GM10847 (cell line): ENCODE results near the gene ELOB.
A peak's percentile ranks its signal among the peaks of the same experiment; 100 is the strongest.

Experiments used
- POLR2A ChIP-seq: IDR thresholded peaks from 2 replicates; pipeline ENCODE4 v1.6.1; 2011; ENCODE audit not compliant: insufficient read length; ENCODE audit errors: extremely low read depth

The ELOB gene

DNA sequence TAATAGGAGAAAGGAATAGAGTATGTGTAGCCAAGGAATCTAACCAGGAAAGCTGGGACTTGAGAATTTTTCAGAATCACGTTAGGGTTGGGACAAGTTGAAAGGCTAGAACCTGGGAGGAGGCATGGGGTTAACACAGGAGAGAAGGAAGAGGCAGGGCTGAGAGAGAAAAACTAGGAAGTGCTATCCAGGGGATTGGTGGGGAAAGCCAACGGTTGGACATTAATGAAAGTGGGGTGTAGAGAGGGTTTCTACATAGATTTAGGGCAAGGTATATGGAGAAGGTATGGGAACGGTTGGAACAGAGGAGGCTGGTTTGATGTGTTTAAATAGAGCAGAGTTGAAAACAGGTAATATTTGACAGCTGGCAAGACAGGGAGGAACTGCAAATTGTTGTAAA, 21.9 kb downstream of the ELOB start:
- TF ChIP-seq POLR2A = no peak

DNA sequence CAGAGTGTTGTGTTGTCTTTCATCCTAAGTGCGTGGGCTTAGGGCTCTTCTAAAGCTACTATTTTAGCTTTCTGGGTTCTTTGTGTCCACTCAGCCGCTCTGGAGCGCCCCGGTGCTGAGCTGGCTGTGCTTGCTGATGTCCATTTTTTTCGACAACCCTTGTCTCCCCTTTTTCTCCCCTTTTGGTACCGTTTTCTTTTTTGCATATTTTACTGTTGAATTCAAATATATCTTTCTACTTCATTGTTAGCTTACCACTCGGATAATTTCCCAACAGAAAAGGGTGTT, 23.4 kb downstream of the ELOB start:
- no peak for TF ChIP-seq POLR2A

DNA sequence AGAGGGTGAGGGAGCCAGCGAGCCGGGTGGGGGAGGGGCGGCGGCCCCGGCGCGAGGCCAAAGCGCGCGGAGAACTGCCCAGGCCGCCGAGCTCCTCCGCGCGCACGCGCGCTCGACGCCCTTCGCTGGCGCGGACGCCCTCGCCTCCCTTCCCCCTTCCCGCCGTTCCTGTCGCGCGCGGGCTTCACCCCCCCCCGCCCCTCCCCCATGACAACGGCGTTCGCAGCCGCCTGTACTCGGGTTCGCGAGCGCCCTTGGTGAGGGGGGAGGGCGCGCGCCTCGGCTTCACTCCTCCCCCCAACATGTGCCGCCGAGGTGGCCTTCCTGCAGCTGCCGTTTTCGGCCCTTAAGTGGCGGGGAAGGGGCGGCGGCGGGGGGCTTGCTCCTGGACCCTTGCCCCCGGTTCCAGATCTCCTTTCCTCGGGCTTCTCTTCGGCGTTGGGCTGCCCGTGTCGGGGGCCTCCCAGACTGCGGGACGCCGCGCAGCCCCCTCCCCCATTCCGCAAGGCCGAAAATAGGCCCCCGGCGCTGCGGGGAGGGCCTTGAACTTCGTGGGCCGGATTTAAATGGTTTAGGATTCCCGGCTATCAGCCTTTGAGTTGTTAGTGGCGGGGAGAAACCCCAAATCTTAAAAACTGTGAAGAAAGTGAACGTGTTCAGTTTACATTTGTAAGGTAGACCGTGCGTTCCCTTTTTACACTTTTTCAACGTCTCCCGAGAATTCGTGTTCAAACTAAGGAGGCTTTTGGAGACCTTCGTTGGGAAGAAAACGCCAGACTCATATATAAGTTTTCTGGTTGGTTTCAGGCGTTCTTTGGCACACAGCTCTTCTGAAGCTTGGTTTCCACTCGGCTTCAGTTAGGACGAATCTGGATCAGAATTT, 24.0 kb downstream of the ELOB start:
- no peak for TF ChIP-seq POLR2A

DNA sequence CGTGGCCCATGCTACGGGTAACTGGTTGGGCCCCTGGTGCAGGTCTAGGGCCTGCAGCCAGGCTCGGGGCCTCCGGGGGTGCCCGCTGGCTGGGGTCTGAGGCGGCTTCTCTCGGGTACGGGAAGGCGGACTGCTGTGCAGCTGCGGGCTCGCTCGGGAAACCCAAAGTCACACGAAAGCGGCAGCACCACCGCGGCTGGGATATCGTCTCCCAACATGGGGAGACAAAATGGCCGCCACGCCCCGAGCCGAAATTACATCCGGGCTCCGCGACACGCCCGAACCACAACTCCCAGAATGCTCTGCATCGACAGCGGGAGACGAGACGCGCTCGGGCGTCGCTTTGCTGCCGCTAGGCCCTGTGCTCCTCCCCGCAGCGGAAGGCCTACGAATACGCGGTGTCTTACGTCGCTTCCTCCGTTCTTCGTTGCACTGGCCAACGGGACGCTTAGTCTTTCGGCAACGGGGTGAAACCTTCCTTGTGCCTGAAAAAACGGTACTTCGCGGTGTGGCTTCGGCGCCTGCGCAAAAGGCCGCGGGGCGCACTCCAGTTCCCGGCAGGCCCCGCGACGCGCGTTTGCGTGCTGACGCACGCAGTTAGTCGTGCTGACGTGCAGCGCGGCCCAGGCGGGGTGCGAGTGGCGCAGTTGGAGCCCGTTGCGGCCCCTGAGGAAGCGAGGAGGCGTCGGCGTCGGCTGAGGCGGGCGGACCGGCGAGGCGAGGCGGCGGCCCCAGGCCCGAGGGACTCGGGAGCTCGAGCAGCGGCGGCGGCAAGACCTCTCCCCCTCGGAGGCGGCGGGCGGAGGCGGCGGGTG, 24.8 kb downstream of the ELOB start, which contains the start of gene SRRM2:
Gene SRRM2, plus strand, starts transcription at position 604 of the 815 bp plus-strand sequence. CDS start 3,727 bp downstream, outside the sequence.
- TF ChIP-seq POLR2A = peak; percentile 86

DNA sequence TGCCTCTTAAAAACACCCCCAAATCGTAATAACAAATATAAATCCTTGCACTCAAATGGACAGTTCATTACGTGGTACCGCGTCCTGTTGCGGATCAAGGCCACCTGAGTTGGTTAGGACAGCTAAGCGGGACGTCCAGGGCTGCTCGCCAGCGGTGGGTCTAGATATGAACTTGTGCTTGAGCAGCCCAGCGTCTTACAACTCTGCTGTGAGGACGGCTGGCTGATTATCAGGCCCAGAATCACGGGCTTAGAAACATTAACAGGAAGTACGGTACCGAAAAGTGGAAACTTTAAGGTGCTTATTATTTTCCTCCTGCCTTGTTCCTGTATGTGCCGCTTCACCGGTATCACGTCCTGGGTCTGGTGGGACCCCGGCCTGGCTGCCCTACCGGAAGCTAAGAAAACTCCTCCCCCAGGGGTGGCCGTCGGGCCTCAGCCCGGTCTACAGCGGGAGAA, 25.5 kb downstream of the ELOB start:
- TF ChIP-seq POLR2A = no peak

DNA sequence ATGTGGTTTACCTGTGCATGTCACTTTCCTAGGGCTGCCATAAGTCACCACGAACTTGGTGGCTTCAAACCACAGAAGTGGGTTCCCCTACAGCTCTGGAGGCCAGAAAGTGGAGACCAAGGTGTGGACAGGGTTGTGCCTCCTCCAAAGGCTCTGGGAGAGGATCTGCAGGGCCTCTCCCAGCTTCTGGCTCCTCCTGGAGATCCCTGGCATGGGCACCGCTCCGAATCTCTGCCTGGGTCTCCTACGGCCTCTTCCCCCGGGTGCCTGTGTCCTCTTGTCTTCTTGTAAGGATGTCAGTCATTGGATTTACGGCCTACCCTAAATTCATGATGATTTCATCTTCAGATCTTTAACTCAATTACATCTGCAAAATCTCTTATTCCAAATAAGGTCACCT, 27.1 kb downstream of the ELOB start:
- TF ChIP-seq POLR2A = no peak

DNA sequence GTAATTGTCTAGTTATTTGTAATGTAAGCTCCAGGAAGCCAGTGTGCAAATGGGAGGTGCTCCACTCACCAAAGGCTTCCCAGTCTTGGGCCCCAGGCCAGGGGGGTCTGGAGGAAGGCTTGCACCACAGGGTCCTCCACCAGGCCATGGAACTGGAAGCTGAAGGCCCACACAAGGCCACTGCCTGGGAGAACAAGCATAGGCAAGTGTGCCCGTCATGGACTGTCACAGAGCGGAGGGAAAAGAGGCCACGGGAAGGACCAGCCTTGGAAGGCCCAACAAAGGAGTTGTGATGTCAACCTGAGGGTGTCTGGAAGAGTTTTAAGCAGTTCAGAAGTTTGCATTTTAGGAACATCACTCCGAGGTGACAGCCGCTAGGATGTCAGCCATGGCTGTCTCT, 27.6 kb downstream of the ELOB start:
- no peak for TF ChIP-seq POLR2A

DNA sequence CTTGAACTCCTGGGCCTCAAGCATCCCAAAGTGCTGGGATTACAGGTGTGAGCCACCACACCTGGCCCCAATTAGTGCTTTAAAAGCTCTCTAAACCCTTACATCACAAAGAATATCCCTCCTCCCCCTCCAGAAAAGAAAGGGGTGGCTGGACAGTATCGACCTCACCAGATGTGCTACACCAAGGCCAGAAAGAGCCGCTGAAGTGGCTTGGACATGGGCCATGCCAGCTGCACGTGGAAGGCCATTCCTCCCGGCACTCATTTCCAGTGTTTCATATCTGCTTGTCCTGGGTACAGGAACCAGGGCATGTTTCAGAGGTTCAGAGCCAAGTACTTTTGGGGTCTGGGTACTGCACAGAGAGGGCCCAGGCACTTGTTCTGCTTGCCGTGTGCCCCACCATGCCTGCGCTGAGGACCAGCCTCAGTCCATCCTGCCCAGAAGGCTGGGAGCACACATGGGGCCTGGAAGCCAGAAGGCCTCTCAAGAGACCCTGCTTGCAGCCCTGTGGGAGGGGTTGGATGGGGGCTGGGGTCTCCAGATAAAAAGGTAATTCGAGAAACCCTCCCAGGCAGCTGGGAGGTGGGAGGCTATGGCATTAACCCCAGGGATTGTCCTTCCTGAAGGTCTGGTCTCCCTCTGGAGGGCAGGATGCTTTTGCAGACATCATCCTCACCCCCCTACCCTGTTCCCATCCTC, 28.2 kb downstream of the ELOB start:
- no peak for TF ChIP-seq POLR2A

DNA sequence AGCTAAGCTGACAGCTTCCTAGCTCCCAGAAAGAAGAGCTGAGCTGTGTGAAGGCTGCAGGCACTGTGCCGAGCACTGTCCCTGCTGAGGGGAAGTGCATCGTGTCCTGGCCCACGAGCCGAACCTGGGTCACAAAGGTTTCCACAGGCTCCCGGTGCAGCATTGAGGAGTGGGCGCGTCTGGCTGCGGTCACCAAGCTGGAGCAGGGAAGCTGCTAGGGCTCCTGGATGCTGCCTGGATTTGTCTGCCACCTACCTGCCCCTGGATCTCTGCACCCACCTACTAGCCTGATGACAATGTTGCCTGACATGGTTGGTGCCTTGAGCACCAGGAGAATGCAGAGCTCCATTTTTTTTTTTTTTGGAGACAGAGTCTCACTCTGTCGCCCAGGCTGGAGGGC, 31.1 kb downstream of the ELOB start:
- no peak for TF ChIP-seq POLR2A

DNA sequence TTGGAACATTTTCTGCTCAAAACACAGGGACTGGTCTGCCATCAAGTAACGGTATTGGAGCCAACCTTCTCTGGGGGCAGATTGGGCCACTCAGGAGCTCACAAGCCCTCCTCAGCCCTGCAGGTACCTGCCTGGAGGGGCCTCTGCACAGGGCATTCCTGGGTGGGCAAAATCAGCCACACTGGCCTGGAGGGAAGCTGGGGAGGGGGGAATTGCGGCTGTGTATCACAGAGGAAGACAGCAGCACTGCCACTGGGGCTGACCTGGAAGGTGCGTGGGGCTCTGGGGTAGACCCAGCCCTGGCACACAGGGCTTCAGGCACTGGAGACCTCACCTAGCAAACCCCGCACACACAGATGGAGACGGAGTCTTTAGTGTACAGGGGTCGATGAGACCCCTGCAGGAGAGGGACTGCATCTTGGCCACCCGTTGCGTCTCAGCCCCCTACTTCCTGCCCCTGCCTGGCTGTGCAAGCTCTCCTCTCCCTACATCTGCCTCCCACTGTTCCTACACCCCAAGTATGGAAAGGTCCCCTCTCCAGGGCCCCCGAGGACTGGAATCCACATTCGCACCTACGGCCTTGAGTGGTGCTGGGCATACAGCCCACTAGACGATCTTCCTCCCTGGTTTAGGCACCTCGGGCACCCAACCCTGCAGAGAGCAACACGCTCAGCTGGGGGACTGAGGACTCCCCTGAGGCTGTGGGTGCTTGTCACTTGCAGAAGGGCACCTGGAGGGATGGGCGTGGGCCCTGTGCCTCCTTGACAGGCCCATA, 31.8 kb downstream of the ELOB start:
- no peak for TF ChIP-seq POLR2A

DNA sequence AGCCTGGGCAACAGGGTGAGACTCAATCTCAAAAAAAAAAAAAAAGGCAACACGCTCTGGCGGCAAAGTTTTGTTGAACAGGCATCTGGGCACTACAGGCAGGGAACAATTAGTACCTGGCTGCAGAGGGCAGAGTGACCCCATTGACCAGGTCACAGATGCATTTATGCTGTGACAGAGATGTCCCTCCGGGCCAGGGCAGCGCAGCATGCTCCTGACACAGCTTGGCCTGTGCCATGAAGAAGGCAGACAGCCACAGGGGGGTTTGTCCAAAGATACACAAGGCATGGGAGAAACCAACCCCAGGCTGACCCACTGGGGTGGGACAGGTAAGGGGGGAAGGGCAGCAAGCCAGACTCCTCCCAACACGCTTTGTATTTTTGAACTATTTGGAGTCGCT, 32.4 kb downstream of the ELOB start:
- no peak for TF ChIP-seq POLR2A

DNA sequence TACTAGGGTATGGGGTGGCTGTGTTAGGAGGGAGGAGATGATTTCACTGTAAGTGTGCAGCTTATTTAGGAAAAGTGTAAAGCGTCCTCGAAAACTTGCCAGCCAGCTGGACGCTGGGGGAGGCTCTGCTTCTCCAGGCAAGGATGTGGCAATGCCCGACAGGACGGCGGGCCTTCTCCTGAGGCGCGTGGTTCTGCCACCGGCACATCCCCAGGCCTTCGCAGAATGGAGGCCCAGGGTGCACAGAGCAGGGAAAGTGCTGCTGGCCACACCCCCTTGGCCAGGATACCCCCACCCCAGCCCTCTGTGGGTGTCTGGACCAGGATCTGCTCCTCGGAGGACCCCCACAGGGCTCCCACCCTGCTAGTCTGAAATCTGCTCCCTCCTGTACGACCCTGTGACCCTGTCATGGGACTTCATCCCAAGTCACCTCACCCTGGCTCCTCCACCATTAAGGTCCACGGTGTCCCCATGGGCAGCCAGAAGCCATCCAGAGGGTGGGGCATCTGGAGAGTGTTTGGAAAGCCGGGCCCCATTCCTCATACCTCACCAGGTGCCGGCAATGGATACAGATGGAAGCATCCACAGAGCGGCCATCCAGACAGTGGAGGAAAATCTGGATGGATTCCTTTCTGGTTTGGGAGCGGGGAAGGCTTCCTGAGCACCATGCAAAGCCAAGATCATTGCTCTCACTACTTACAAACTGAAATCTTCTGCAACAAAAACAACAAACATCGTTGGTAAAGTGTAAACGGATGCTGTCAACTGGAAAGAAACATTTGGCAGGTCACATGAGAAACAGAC, 33.9 kb downstream of the ELOB start:
- TF ChIP-seq POLR2A = no peak

DNA sequence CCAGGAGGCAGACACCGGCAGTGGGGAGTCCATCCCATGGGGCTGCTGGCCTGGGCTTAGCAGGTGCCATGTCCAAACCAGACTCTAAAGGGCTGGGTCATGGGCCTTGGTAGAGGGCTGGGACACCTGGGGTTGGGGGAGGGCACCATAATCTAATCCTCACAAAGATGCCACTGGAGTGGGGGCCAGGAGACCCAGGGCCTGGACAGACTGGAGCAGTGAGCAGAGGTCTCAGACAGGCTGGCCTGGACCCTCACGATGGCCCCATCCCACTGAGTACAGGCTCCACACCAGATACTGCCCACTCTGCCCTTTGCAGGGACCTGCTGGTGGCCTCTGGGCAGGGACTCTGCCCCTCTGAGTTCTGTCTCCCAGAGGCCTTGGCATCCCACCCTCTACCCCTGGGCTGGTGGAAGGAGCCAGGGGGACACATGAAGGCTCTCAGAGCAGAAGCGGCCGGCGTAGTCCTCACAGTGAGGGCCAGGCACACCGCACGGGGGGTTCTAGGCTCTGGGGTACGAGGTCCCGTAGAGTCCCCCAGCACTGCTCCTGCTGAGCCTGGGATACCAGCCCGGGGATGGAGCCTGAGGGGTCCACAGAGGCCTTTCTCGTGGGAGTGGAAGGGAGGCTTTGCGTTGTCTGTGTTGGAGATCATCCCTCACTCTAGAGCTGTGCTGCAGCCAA, 34.6 kb downstream of the ELOB start:
- no peak for TF ChIP-seq POLR2A

DNA sequence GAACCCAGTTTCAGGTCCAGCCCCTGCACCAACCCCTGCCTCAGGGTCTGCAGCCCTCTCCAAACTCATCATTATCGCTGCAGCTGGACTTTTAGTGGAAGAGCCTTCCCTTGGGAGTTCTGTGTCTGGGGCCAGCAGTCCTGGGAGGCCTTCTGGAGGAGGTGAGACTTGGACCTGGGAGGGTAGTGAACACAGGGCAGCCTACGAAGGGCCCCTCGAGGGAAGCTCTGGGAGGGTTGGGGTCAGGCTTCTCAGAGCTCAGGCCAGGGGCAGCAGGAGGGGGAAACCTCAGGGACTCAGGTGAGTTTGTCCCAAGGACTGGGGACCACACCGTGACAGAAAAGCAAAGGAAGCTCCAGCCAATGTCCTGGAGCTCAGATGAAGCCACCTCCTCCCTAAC, 35.9 kb downstream of the ELOB start:
- TF ChIP-seq POLR2A = no peak
